ENCODE results near the gene EAF2. TPM values are rescaled to one million over a fixed set of nuclear protein-coding genes. Genes with fewer than 3 reads are reported as not detected.

The EAF2 gene
- total RNA-seq, 3 donors from 2014 or later = 5.6 to 8.9 (median 6.7) TPM

GRCh38 chr3:121819236-121819635 lies 15.8 kb upstream of the EAF2 start:
- no peak for ATAC-seq
- intact Hi-C loops (cut with DNase I, micrococcal nuclease) = no loop called here
- no peak for TF ChIP-seq CTCF (IDR thresholded peaks at IDR 0.05)

GRCh38 chr3:121821421-121822199 lies 13.4 kb upstream of the EAF2 start:
- H3K36me3 ChIP-seq (ENCODE audit: low read depth) = no peaks in the 10 kb centered on the region
- H3K4me3 ChIP-seq = no peak overlapping the region
- ATAC-seq = no peak
- peaks cover 8% of the 10 kb centered on the region for H3K9me3 ChIP-seq
- no peak for TF ChIP-seq CTCF (IDR thresholded peaks at IDR 0.05)
- intact Hi-C loops (cut with DNase I, micrococcal nuclease) = no loop called here
- no peak for DNase-seq
- H3K4me1 ChIP-seq (ENCODE audit: low read depth) = no peaks in the 10 kb centered on the region

More at GRCh38 chr3:121819236-121819635, 15.8 kb upstream of the EAF2 start:
- peaks cover 8% of the 10 kb centered on the region for H3K9me3 ChIP-seq
- no peak for DNase-seq
- no peak overlapping the region for H3K4me3 ChIP-seq
- H3K36me3 ChIP-seq (ENCODE audit: low read depth) = no peaks in the 10 kb centered on the region
- H3K4me1 ChIP-seq (ENCODE audit: low read depth) = no peaks in the 10 kb centered on the region

GRCh38 chr3:121822973-121823372 lies 12.0 kb upstream of the EAF2 start:
- ATAC-seq = no peak
- Histone ChIP-seq H3K4me3 (no peak overlapping the region), H3K36me3 (ENCODE audit: low read depth) (no peaks in the 10 kb centered on the region), H3K9me3 (peaks cover 8% of the 10 kb centered on the region), H3K4me1 (ENCODE audit: low read depth) (no peaks in the 10 kb centered on the region)
- intact Hi-C loops (cut with DNase I, micrococcal nuclease) = no loop called here
- DNase-seq = no peak
- no peak for TF ChIP-seq CTCF (IDR thresholded peaks at IDR 0.05)

GRCh38 chr3:121834157-121834670 lies 795 bp upstream of the EAF2 start:
- intact Hi-C loops (cut with DNase I, micrococcal nuclease) = no loop called here
- peaks cover 15% of the 10 kb centered on the region for H3K4me1 ChIP-seq (ENCODE audit: low read depth)
- peak; percentile 1 for ATAC-seq

GRCh38 chr3:121835465-121835801 lies 424 bp downstream of the EAF2 start:
- no peak for DNase-seq
- no peaks in the 10 kb centered on the region for H3K9me3 ChIP-seq
- peaks cover 15% of the 10 kb centered on the region for H3K4me1 ChIP-seq (ENCODE audit: low read depth)
- peak; percentile 54 for ATAC-seq
- H3K36me3 ChIP-seq (ENCODE audit: low read depth) = no peaks in the 10 kb centered on the region
- peak overlapping the region; percentile 29 for H3K4me3 ChIP-seq
- no peak for TF ChIP-seq CTCF (IDR thresholded peaks at IDR 0.05)
- intact Hi-C loops (cut with DNase I, micrococcal nuclease) = no loop called here

More at GRCh38 chr3:121834157-121834670, 795 bp upstream of the EAF2 start:
- Histone ChIP-seq H3K4me3 (peak overlapping the region; percentile 44), H3K9me3 (no peaks in the 10 kb centered on the region), H3K36me3 (ENCODE audit: low read depth) (no peaks in the 10 kb centered on the region)
- DNase-seq = peak; percentile 24 to 52 (median 48)
- no peak for TF ChIP-seq CTCF (IDR thresholded peaks at IDR 0.05)
